Stimulated activated CD8-positive, alpha-beta memory T cell treated with anti-CD3 and anti-CD28 coated beads, Interleukin-7, amount 100 ng/mL, for 1 hour (primary cell): ENCODE results near the gene SPATC1L.

ENCODE experiments used
- DNase-seq, 2 donors: peaks; one replicate each; pipeline ENCODE4 v3.0.0-alpha.2; 2020; ENCODE audit warnings: low read depth in 2 of 2

Gene SPATC1L

GRCh38 chr21:46215436-46216131 lies 31.3 kb upstream of the SPATC1L start:
- DNase-seq: no peak

- DNase-seq: no peak
These were observed 30.4 kb upstream of the SPATC1L start for GRCh38 chr21:46214478-46215340.

- no peak for DNase-seq
These were observed 29.5 kb upstream of the SPATC1L start for GRCh38 chr21:46213620-46214286.

GRCh38 chr21:46212721-46213484 lies 28.6 kb upstream of the SPATC1L start:
- DNase-seq: no peak

- no peak for DNase-seq
These were observed 27.8 kb upstream of the SPATC1L start for GRCh38 chr21:46211786-46212720.

GRCh38 chr21:46211376-46211775 lies 27.1 kb upstream of the SPATC1L start:
- DNase-seq: no peak

- DNase-seq: no peak
These were observed 26.3 kb upstream of the SPATC1L start for GRCh38 chr21:46210378-46211136.

- no peak for DNase-seq
These were observed 24.8 kb upstream of the SPATC1L start for GRCh38 chr21:46208761-46209721.

GRCh38 chr21:46207920-46208591 lies 23.8 kb upstream of the SPATC1L start:
- no peak for DNase-seq

GRCh38 chr21:46207006-46207919 lies 23.0 kb upstream of the SPATC1L start:
- DNase-seq: no peak

- DNase-seq: no peak
These were observed 22.1 kb upstream of the SPATC1L start for GRCh38 chr21:46206163-46207005.

GRCh38 chr21:46205766-46206162 lies 21.5 kb upstream of the SPATC1L start:
- DNase-seq: no peak

GRCh38 chr21:46205166-46205565 lies 20.9 kb upstream of the SPATC1L start:
- DNase-seq: no peak

- DNase-seq: no peak
These were observed 18.9 kb upstream of the SPATC1L start for GRCh38 chr21:46203203-46203600.

GRCh38 chr21:46202592-46203202 lies 18.4 kb upstream of the SPATC1L start:
- no peak for DNase-seq
